K562 (cell line): ENCODE measurements around the gene ARHGEF4. TPM values are rescaled to one million over a fixed set of nuclear protein-coding genes. Genes with fewer than 3 reads are reported as not detected.

ENCODE experiments used
- ATAC-seq: fragments of 200-7000 bp; cut with Tn5 transposase; 3 replicates; pipeline ENCODE4 v1.9.1; 2020; ENCODE audit warnings: moderate library complexity
- BruUV-seq: library from RNA; stranded (reverse); fragments of 400-500 nt; replicated peaks from 2 replicates; lab custom pipeline; 2021; lab: Mats Ljungman, UMichigan
- CTCF ChIA-PET: fragments of 300-600 bp; formaldehyde crosslinking; extraction: SDS; loops from one replicate; lab custom pipeline; 2021; ENCODE audit warnings: low intra/inter-chr PET ratio; lab: Yijun Ruan, JAX
- POLR2A ChIA-PET: fragments of 300-600, 350-650 bp; sonication (Branson Sonifier 250); formaldehyde crosslinking; extraction: SDS; loops from one replicate; lab custom pipeline; 2021; ENCODE audit warnings: antibody characterized with exemption, inconsistent platforms; lab: Yijun Ruan, JAX
- DNase-seq, 4 experiments: peaks; one replicate each; pipeline versions ENCODE4 v3.0.0 to v3.0.0-alpha.2; 2011 to 2018; ENCODE audit warnings: low spot score in 3 of 4, mixed read lengths in 3 of 4; ENCODE audit errors: extremely low read depth in 1 of 4
- FAIRE-seq: peaks from 2 replicates; lab custom pipeline; 2011; peaks lifted over from hg19 to GRCh38; lab: Jason Lieb, UNC
- H2AFZ ChIP-seq: 2 replicates; pipeline ENCODE4 v1.6.0; 2011; ENCODE audit warnings: low read depth, low read length, control low read depth, inconsistent platforms
- H3K27ac ChIP-seq: fragments of 200-600 bp; 3 replicates; pipeline ENCODE4 v1.8.0; 2011; ENCODE audit warnings: low read depth, mild to moderate bottlenecking, control low read depth, inconsistent platforms, low read length, moderate library complexity, mixed read lengths; ENCODE audit errors: extremely low read depth
- H3K27me3 ChIP-seq, 2 experiments: fragments of 300-600 bp in 1 of 2; 2 replicates in 1 of 2; 3 replicates in 1 of 2; pipeline versions ENCODE4 v1.6.0 to v1.8.0; 2011; ENCODE audit warnings: inconsistent platforms in 2 of 2, low read length in 2 of 2, mild to moderate bottlenecking in 1 of 2, mixed read lengths in 1 of 2, moderate library complexity in 1 of 2; ENCODE audit not compliant: control insufficient read depth in 2 of 2, insufficient read depth in 2 of 2
- H3K36me3 ChIP-seq: fragments of 300-600 bp; 3 replicates; pipeline ENCODE4 v1.8.0; 2011; ENCODE audit warnings: mild to moderate bottlenecking, low read length, inconsistent platforms; ENCODE audit not compliant: control insufficient read depth, insufficient read depth
- H3K4me1 ChIP-seq, 2 experiments: fragments of 200-600 bp in 1 of 2; replicated peaks in 1 of 2; 2 replicates in 1 of 2; 3 replicates in 1 of 2; pipeline versions ENCODE4 v1.5.1 to v1.8.0; 2011; ENCODE audit warnings: inconsistent platforms in 2 of 2, low read length in 2 of 2, mild to moderate bottlenecking in 1 of 2, mixed read lengths in 1 of 2, moderate library complexity in 1 of 2; ENCODE audit not compliant: control insufficient read depth in 2 of 2, insufficient read depth in 2 of 2
- H3K4me2 ChIP-seq: 2 replicates; pipeline ENCODE4 v1.6.1; 2011; ENCODE audit warnings: low read length, control low read depth, inconsistent platforms, mixed read lengths; ENCODE audit not compliant: insufficient read depth
- H3K4me3 ChIP-seq: fragments of 200-600 bp; sonication (generic), shearing (Covaris generic); 2 replicates; pipeline ENCODE4 v1.5.1; 2016; ENCODE audit warnings: control low read depth, inconsistent platforms
- H3K79me2 ChIP-seq: fragments of 200-600 bp; 3 replicates; pipeline ENCODE4 v1.8.0; 2011; ENCODE audit warnings: low read length, inconsistent platforms; ENCODE audit not compliant: control insufficient read depth, insufficient read depth
- H3K9ac ChIP-seq, 2 experiments: 2 replicates each; pipeline versions ENCODE4 v1.6.0 to v1.6.1; 2011; ENCODE audit warnings: low read depth in 2 of 2, low read length in 2 of 2, control low read depth in 1 of 2, inconsistent platforms in 1 of 2, mild to moderate bottlenecking in 1 of 2, mixed read lengths in 1 of 2; ENCODE audit not compliant: insufficient read depth in 1 of 2
- H3K9me1 ChIP-seq: one replicate; pipeline ENCODE4 v1.6.0; 2011; ENCODE audit warnings: inconsistent platforms, mild to moderate bottlenecking, low read length, moderate library complexity; ENCODE audit not compliant: control insufficient read depth, insufficient read depth
- H3K9me3 ChIP-seq: replicated peaks from 2 replicates; pipeline ENCODE4 v1.5.1; 2011; ENCODE audit warnings: low read depth, low read length, inconsistent platforms; ENCODE audit not compliant: control insufficient read depth, insufficient read depth
- H4K20me1 ChIP-seq: replicated peaks from 2 replicates; pipeline ENCODE4 v1.6.1; 2011; ENCODE audit warnings: low read length, inconsistent platforms, mixed read lengths; ENCODE audit not compliant: control insufficient read depth, insufficient read depth
- ERF ChIP-seq: fragments of 450-650 bp; formaldehyde crosslinking; IDR thresholded peaks from 2 replicates; pipeline ENCODE4 v1.4.0; 2020; ENCODE audit warnings: mild to moderate bottlenecking, mixed read lengths
- NFRKB ChIP-seq: fragments of 450-650 bp; IDR thresholded peaks from 2 replicates; pipeline ENCODE4 v1.6.1; 2016; ENCODE audit warnings: low read depth
- NFYB ChIP-seq: IDR thresholded peaks from 2 replicates; pipeline ENCODE4 v1.6.1; 2011; ENCODE audit warnings: mild to moderate bottlenecking, moderate library complexity; ENCODE audit not compliant: insufficient read length; ENCODE audit errors: extremely low read depth
- SMARCA4 ChIP-seq: fragments of 450-650 bp; IDR thresholded peaks from 2 replicates; pipeline ENCODE4 v1.6.1; 2016
- ZBTB17 ChIP-seq: fragments of 450-650 bp; formaldehyde crosslinking; IDR thresholded peaks from 2 replicates; pipeline ENCODE4 v1.4.0; 2020; ENCODE audit warnings: mild to moderate bottlenecking
- WGBS: fragments of 100-300 bp; shearing (Covaris generic); methylation state at CpG from one replicate; pipeline ENCODE4 v1.1.6; 2016; ENCODE audit warnings: low coverage, mixed read lengths; ENCODE audit not compliant: insufficient coverage; ENCODE audit errors: missing lambda C conversion rate; 5-methylcytosine and 5-hydroxymethylcytosine counted together
- in situ Hi-C: fragments of 300-500 bp; cut with MboI; formaldehyde crosslinking; loops from 4 replicates; pipeline ENCODE4 v1.15.0; 2018; ENCODE audit warnings: inconsistent platforms, mixed read lengths
- intact Hi-C: fragments of 100-400 bp; cut with micrococcal nuclease; formaldehyde crosslinking; loops from 2 replicates; pipeline ENCODE4 v1.14.2; 2022
- polyA plus RNA-seq, 8 experiments: library from polyadenylated mRNA; depleted of rRNA in 4 of 8; stranded (reverse) in 5 of 8; unstranded in 3 of 8; fragments of >200 nt; fragmentation: Nextera tagmentation in 2 of 8; fragmentation: Illumina TruSeq in 1 of 8; extraction: Ambion mirVana in 2 of 8; extraction: Trizol in 1 of 8; gene quantifications; 2 replicates each; pipeline versions ENCODE4 v1.2.1 to v1.2.3, GENCODE V29; 2011 to 2014; ENCODE audit warnings: inconsistent platforms in 1 of 8, missing spikeins in 1 of 8
- total RNA-seq, 7 experiments: library from RNA; depleted of rRNA in 6 of 7; stranded (reverse); fragments of >200 nt in 6 of 7; fragmentation: Illumina TruSeq in 2 of 7; extraction: Trizol in 2 of 7; gene quantifications; 2 replicates each; pipeline versions ENCODE4 v1.2.1 to v1.2.3, GENCODE V29; 2011 to 2021; ENCODE audit warnings: low replicate concordance in 1 of 7
- TF ChIP-seq, protein P1 (sequence below): IDR thresholded peaks from 2 replicates; pipeline ENCODE4 v1.6.1; 2011; ENCODE audit not compliant: insufficient read length; ENCODE audit errors: extremely low read depth
- TF ChIP-seq, protein P2 (sequence below): fragments of 450-650 bp; IDR thresholded peaks from 2 replicates; pipeline ENCODE4 v1.6.1; 2016
- TF ChIP-seq, protein P3 (sequence below): fragments of 250-450 bp; sonication (Bioruptor Pico); IDR thresholded peaks from 2 replicates; pipeline ENCODE4 v1.5.0; 2020; ENCODE audit warnings: mild to moderate bottlenecking
- TF ChIP-seq, protein P4 (sequence below): fragments of 250-450 bp; sonication (Bioruptor Pico); IDR thresholded peaks from 2 replicates; pipeline ENCODE4 v1.4.0; 2020; ENCODE audit warnings: mild to moderate bottlenecking, moderate library complexity
- TF ChIP-seq, protein P5 (sequence below): fragments of 250-450 bp; sonication (Bioruptor Pico); IDR thresholded peaks from 2 replicates; pipeline ENCODE4 v1.5.0; 2021
- TF ChIP-seq, protein P6 (sequence below): fragments of 450-650 bp; IDR thresholded peaks from 2 replicates; pipeline ENCODE4 v1.6.1; 2017; ENCODE audit warnings: mild to moderate bottlenecking, moderate library complexity

ARHGEF4 gene
- total and polyA plus RNA-seq, 9 of the 15 experiments (the other 6 are each of a cell fraction or from before 2014, with no cell fraction given) = not detected

DNA sequence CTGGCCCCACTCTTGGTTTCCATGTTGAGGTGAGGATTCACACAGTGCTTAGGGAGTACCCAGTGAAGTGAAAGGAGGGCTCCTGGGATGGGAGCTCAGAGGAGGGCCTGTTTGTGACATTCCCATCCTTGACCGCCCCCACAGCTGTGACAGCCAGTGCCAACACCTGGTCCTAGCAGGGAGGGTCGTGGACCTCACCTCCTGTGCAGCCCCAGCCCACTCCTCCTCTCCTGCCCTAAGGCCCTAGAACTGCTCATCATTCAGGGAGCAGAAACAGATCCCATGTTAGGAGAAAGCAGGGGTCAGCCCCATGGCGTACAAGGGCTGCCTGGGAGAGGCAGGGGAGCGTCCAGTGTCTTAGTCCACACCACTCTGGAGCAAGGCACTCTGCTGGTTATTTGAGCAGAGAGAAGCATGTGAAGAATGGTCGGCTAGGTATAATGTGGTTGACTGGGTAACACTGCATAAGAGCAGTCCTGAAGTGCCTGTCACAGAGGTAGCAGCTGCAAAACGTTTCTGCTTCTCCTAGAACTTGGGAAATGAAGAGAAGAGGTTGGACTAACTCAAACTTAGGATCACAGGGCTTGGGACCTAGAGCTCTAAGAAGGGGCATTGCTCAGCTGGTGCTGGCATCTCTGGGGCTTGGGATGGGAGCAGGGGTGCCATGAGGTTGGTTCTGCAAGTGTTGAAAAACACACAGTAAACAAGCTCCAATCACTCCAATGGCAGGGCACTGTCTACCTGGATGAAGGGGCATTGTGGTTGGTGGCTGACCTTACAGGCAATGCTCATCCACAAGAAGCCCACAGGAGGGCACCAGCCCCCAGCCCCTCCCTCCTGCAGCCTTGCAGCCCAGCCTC, 200.9 kb downstream of the ARHGEF4 start:
- Histone ChIP-seq H3K9me1 (no peaks in the 10 kb centered on the region), H4K20me1 (peaks cover 8% of the 10 kb centered on the region; the same call in 1 of the 2 replicates), H2AFZ (no peak overlapping the region), H3K9me3 (no peaks in the 10 kb centered on the region), H3K4me3 (no peak overlapping the region), H3K27ac (no peak overlapping the region), H3K9ac (peak overlapping the region in 1 of 2 experiments; percentile 61; a peak in 2 of 4 replicates), H3K79me2 (no peaks in the 10 kb centered on the region), H3K4me2 (no peak overlapping the region), H3K4me1 (peaks cover 2 to 14% of the 10 kb centered on the region in 2 experiments; a peak in 4 of 5 replicates), H3K36me3 (no peaks in the 10 kb centered on the region), H3K27me3 (peaks cover 3 to 33% of the 10 kb centered on the region in 2 experiments; a peak in 4 of 5 replicates)
- intact Hi-C loops = loop anchor here (10.0 kb wide), 1 partner anchor 1443 kb away; no protein-coding TSS in a partner anchor
- ATAC-seq (peak; percentile 73), DNase-seq (peak in 3 of 4 experiments; percentile 37 to 52 (median 39)), FAIRE-seq (peak; percentile 71)
- POLR2A ChIA-PET = interaction anchor here (0.7 to 1.5 kb wide), 2 partner anchors 14 to 474 kb away, joined by 3 read pairs; no protein-coding TSS in a partner anchor
- CTCF ChIA-PET = no interaction called here
- 3% methylated on average over 6 of the region's 6 CpGs for WGBS
- in situ Hi-C loops = no loop called here
- no TSS peak for BruUV-seq
- TF ChIP-seq NFYB (no peak), SMARCA4 (no peak), ERF (CRISPR knock-in tag) (no peak), NFRKB (no peak), ZBTB17 (CRISPR knock-in tag) (no peak)
- TF ChIP-seq, protein P1, sequence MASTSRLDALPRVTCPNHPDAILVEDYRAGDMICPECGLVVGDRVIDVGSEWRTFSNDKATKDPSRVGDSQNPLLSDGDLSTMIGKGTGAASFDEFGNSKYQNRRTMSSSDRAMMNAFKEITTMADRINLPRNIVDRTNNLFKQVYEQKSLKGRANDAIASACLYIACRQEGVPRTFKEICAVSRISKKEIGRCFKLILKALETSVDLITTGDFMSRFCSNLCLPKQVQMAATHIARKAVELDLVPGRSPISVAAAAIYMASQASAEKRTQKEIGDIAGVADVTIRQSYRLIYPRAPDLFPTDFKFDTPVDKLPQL = no peak
- TF ChIP-seq, protein P2, sequence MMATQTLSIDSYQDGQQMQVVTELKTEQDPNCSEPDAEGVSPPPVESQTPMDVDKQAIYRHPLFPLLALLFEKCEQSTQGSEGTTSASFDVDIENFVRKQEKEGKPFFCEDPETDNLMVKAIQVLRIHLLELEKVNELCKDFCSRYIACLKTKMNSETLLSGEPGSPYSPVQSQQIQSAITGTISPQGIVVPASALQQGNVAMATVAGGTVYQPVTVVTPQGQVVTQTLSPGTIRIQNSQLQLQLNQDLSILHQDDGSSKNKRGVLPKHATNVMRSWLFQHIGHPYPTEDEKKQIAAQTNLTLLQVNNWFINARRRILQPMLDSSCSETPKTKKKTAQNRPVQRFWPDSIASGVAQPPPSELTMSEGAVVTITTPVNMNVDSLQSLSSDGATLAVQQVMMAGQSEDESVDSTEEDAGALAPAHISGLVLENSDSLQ = peak; percentile 29; the same call in 1 of the 2 replicates
- TF ChIP-seq, protein P3, sequence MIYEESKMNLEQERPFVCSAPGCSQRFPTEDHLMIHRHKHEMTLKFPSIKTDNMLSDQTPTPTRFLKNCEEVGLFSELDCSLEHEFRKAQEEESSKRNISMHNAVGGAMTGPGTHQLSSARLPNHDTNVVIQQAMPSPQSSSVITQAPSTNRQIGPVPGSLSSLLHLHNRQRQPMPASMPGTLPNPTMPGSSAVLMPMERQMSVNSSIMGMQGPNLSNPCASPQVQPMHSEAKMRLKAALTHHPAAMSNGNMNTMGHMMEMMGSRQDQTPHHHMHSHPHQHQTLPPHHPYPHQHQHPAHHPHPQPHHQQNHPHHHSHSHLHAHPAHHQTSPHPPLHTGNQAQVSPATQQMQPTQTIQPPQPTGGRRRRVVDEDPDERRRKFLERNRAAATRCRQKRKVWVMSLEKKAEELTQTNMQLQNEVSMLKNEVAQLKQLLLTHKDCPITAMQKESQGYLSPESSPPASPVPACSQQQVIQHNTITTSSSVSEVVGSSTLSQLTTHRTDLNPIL = no peak
- TF ChIP-seq, protein P4, sequence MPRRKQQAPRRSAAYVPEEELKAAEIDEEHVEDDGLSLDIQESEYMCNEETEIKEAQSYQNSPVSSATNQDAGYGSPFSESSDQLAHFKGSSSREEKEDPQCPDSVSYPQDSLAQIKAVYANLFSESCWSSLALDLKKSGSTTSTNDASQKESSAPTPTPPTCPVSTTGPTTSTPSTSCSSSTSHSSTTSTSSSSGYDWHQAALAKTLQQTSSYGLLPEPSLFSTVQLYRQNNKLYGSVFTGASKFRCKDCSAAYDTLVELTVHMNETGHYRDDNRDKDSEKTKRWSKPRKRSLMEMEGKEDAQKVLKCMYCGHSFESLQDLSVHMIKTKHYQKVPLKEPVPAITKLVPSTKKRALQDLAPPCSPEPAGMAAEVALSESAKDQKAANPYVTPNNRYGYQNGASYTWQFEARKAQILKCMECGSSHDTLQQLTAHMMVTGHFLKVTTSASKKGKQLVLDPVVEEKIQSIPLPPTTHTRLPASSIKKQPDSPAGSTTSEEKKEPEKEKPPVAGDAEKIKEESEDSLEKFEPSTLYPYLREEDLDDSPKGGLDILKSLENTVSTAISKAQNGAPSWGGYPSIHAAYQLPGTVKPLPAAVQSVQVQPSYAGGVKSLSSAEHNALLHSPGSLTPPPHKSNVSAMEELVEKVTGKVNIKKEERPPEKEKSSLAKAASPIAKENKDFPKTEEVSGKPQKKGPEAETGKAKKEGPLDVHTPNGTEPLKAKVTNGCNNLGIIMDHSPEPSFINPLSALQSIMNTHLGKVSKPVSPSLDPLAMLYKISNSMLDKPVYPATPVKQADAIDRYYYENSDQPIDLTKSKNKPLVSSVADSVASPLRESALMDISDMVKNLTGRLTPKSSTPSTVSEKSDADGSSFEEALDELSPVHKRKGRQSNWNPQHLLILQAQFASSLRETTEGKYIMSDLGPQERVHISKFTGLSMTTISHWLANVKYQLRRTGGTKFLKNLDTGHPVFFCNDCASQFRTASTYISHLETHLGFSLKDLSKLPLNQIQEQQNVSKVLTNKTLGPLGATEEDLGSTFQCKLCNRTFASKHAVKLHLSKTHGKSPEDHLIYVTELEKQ (CRISPR knock-in tag) = no peak
- TF ChIP-seq, protein P5, sequence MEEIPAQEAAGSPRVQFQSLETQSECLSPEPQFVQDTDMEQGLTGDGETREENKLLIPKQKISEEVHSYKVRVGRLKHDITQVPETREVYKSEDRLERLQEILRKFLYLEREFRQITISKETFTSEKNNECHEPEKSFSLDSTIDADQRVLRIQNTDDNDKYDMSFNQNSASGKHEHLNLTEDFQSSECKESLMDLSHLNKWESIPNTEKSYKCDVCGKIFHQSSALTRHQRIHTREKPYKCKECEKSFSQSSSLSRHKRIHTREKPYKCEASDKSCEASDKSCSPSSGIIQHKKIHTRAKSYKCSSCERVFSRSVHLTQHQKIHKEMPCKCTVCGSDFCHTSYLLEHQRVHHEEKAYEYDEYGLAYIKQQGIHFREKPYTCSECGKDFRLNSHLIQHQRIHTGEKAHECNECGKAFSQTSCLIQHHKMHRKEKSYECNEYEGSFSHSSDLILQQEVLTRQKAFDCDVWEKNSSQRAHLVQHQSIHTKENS = no peak
- TF ChIP-seq, protein P6, sequence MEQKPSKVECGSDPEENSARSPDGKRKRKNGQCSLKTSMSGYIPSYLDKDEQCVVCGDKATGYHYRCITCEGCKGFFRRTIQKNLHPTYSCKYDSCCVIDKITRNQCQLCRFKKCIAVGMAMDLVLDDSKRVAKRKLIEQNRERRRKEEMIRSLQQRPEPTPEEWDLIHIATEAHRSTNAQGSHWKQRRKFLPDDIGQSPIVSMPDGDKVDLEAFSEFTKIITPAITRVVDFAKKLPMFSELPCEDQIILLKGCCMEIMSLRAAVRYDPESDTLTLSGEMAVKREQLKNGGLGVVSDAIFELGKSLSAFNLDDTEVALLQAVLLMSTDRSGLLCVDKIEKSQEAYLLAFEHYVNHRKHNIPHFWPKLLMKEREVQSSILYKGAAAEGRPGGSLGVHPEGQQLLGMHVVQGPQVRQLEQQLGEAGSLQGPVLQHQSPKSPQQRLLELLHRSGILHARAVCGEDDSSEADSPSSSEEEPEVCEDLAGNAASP = no peak
